Aorta (tissue), 5 donors: ENCODE results near the gene CAB39L. TPM values are rescaled to one million over a fixed set of nuclear protein-coding genes. Genes with fewer than 3 reads are reported as not detected.
A peak's percentile ranks its signal among the peaks of the same experiment; 100 is the strongest.
"Not testable (repeated sequence)": the region's sequence is repeated elsewhere in the genome, so short reads cannot be mapped to it uniquely, and the experiment has no call there.

Experiments used
- ATAC-seq: fragments of 200-7000 bp; cut with Tn5 transposase; one replicate; pipeline ENCODE4 v1.9.1; 2022; ENCODE audit warnings: moderate library complexity; ENCODE audit not compliant: low FRiP score
- DNase-seq, 2 donors: peaks; one replicate each; pipeline ENCODE4 v3.0.0-alpha.2; 2020
- H3K27ac ChIP-seq, 2 donors: one replicate each; pipeline ENCODE4 v1.5.1; 2013; ENCODE audit warnings: low read length in 2 of 2, mild to moderate bottlenecking in 2 of 2, moderate library complexity in 2 of 2, control low read depth in 1 of 2, inconsistent platforms in 1 of 2, low read depth in 1 of 2
- H3K27me3 ChIP-seq, 2 donors: one replicate each; pipeline ENCODE4 v1.6.1; 2013; ENCODE audit warnings: control low read depth in 1 of 2, low read length in 1 of 2, mild to moderate bottlenecking in 1 of 2, moderate library complexity in 1 of 2; ENCODE audit not compliant: insufficient read depth in 2 of 2, control insufficient read depth in 1 of 2
- H3K36me3 ChIP-seq, 2 donors: one replicate each; pipeline ENCODE4 v1.6.1; 2013; ENCODE audit warnings: control low read depth in 1 of 2, low read length in 1 of 2, mild to moderate bottlenecking in 1 of 2; ENCODE audit not compliant: insufficient read depth in 2 of 2, control insufficient read depth in 1 of 2
- H3K4me1 ChIP-seq, 2 donors: one replicate each; pipeline ENCODE4 v1.6.1; 2013; ENCODE audit warnings: low read length in 2 of 2, control low read depth in 1 of 2, mild to moderate bottlenecking in 1 of 2, moderate library complexity in 1 of 2; ENCODE audit not compliant: insufficient read depth in 2 of 2, control insufficient read depth in 1 of 2
- H3K4me3 ChIP-seq, 2 donors: one replicate each; pipeline ENCODE4 v1.5.1; 2013; ENCODE audit warnings: low read length in 2 of 2, control low read depth in 1 of 2, mild to moderate bottlenecking in 1 of 2
- H3K9me3 ChIP-seq: one replicate; pipeline ENCODE4 v1.6.1; 2013; ENCODE audit warnings: mild to moderate bottlenecking, low read length; ENCODE audit not compliant: control insufficient read depth
- WGBS, 2 donors: extraction: QIAGEN DNeasy Blood & Tissue Kit; methylation state at CpG; one replicate each; pipeline ENCODE4 v1.1.7; 2013; 5-methylcytosine and 5-hydroxymethylcytosine counted together
- intact Hi-C, 2 donors: fragments of 100-400 bp; cut with DNase I; formaldehyde crosslinking; loops; one replicate each; pipeline versions ENCODE4 v1.14.2 to v1.15.0; 2022
- polyA plus RNA-seq, 2 donors: library from polyadenylated mRNA; stranded (reverse); fragments of 200-250 nt; gene quantifications; one replicate each; pipeline ENCODE4 v1.2.3, GENCODE V29; 2013
- total RNA-seq, 2 donors: library from RNA; stranded (reverse); fragmentation: NEBNext Ultra II Directional; extraction: Animal tissue kit (Norgen Biotek cat#: 25700); gene quantifications; one replicate each; pipeline ENCODE4 v1.2.1, GENCODE V29; 2021
- donor health status: healthy with polysubstance abuse.
- donor health status: Bipolar disorder and iron deficiency.
- donor health status: DM: no; HTN: no; CAD: no.
- donor health status: DM: no; HTN: no; CAD: no.
- donor health status: DM: yes; HTN: yes; CAD: no.

The CAB39L gene
- total and polyA plus RNA-seq, 4 donors: 19.3 to 33.5 (median 26.4) TPM

DNA sequence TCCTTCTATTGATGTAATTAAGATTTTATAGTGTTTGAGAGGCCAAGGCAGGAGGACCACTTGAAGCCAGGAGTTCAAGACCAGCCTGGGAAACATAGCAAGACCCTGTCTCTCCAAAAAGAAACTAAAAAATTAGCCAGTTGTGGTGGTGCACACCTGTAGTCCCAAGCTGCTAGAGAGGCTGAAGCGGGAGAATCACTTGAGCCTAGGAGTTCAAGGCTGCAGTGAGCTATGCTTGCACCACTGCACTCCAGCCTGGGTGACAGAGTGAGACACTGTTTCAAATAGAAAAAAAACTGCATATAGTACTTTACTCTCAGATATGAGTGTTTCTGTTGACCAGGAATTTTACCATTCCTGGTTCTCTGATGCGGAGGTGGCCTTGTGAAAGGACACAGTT is 147.2 kb downstream of the CAB39L start:
- Histone ChIP-seq H3K4me3 (no peak overlapping the region), H3K4me1 (no peaks in the 10 kb centered on the region), H3K9me3 (no peaks in the 10 kb centered on the region), H3K27me3 (no peaks in the 10 kb centered on the region), H3K36me3 (no peaks in the 10 kb centered on the region), H3K27ac (no peak overlapping the region)
- ATAC-seq (no peak), DNase-seq (no peak)
- WGBS, 2 donors: 97 to 98% methylated on average over 2 of the region's 2 CpGs
- intact Hi-C loops: no loop called here

DNA sequence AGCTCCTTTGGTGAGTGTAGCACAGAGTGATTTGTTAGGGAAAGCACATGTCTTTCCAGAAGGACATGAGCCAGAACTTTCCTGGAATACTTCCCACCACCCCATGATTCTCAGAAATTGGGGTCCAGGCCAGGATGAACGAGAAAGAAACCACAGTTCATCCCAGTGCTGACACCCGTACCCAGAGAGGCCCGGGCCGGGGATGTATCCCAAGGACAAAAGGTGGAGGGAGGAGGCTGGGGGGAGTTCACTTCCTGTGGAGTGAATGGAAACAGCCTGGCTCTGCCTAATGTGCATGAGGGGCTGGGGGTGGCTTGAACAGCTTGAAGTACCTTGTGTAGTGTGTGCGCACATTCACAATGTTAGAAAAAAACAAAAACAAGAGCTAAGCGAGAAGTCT is 148.6 kb downstream of the CAB39L start:
- Histone ChIP-seq H3K4me3 (no peak overlapping the region), H3K9me3 (no peaks in the 10 kb centered on the region), H3K27ac (no peak overlapping the region), H3K27me3 (no peaks in the 10 kb centered on the region), H3K36me3 (no peaks in the 10 kb centered on the region), H3K4me1 (no peaks in the 10 kb centered on the region)
- DNase-seq (no peak), ATAC-seq (no peak)
- intact Hi-C loops: no loop called here
- WGBS, 2 donors: 74 to 76% methylated on average over 6 of the region's 6 CpGs

DNA sequence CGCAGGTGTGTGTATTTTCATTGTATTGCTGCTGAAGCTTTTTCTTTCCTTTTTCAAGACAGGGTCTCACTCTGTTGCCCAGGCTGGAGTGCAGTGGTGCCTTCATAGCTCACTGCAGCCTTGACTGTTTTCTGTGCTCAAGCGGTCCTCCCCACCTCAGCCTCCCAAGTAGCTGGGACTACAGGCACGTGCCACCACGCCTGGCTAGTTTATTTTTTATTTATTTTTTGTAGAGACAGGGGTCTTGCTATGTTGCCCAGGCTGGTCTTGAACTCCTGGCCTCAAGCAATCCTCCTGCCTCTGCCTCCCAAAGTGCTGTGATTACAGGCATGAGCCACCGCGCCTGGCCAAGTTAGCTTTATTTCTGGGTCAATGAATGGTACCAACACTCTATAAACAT is 149.1 kb downstream of the CAB39L start:
- H3K27me3 ChIP-seq, ATAC-seq, H3K36me3 ChIP-seq, H3K27ac ChIP-seq, H3K4me1 ChIP-seq, DNase-seq, intact Hi-C loops, H3K9me3 ChIP-seq, H3K4me3 ChIP-seq: not testable (repeated sequence)
- WGBS, 2 donors: 98% methylated on average over 6 of the region's 6 CpGs

DNA sequence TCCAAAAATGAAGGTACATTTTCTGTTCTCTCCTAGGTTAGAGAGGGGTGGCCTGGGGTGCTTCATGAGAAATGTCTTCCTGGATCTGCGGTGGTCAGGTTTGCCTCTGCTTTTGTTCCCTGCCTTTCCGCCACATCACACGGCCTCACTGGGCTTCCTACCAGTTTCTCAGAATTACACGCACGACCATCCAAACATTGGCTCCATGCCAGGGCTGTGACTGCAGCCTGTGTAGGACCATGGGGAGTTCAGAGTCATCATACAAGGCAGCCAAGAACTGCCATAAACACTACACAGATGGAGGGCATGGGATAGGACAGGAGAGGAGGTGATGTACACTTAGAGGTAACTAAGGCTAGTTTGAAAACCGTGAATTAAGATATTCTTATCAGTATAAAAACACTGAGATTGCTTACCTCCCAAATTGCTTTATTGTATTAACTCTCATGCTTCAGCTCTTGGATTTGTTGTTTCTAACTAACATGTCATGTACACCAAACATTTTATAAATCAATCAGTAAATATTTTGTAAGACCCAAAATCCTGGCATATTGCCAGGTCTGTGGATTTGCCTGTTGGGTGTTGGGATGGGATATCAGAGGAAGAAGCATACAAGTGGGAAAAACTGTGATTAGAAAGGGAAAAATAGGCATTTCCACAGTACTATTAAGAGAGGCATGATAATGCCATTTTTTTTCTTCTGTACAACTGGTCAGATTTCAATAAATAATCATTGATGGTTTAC is 150.9 kb downstream of the CAB39L start:
- DNase-seq (peak; percentile 81 to 91), ATAC-seq (peak; percentile 72)
- 4 to 7% methylated on average over 6 of the region's 6 CpGs for WGBS, 2 donors
- peak overlapping the region in 1 of 2 donors; percentile 21 for H3K27ac ChIP-seq
- no peaks in the 10 kb centered on the region for H3K4me1 ChIP-seq
- H3K4me3 ChIP-seq: no peak overlapping the region
- no peaks in the 10 kb centered on the region for H3K36me3 ChIP-seq
- intact Hi-C loops: no loop called here
- H3K27me3 ChIP-seq: no peaks in the 10 kb centered on the region
- no peaks in the 10 kb centered on the region for H3K9me3 ChIP-seq

DNA sequence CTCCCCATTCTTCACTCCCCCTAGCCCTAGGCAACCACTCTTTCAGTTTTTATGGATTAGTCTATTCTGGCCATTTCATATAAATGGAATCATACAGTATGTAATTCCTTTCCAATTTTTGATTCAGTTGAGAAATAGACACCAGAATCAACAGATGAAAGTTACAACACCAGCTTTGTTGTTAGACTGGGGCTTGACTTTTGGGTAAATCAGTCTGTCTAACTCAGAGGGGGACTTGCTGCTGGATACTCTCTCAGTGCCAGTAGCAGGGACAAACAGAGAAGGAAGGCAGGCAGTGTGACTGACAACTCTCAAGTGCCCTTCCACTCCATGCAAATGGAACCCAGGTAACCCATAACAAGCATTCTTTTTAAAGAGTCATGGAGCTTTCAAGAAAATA is 155.4 kb downstream of the CAB39L start:
- DNase-seq: no peak
- Histone ChIP-seq H3K4me3 (no peak overlapping the region), H3K27ac (no peak overlapping the region), H3K4me1 (no peaks in the 10 kb centered on the region), H3K9me3 (no peaks in the 10 kb centered on the region), H3K36me3 (no peaks in the 10 kb centered on the region), H3K27me3 (no peaks in the 10 kb centered on the region)
- ATAC-seq: no peak
- intact Hi-C loops: no loop called here

GRCh38 chr13:49287995-49288394 is 155.9 kb downstream of the CAB39L start:
- WGBS, 2 donors: 86 to 90% methylated on average over 1 of the region's 1 CpG

DNA sequence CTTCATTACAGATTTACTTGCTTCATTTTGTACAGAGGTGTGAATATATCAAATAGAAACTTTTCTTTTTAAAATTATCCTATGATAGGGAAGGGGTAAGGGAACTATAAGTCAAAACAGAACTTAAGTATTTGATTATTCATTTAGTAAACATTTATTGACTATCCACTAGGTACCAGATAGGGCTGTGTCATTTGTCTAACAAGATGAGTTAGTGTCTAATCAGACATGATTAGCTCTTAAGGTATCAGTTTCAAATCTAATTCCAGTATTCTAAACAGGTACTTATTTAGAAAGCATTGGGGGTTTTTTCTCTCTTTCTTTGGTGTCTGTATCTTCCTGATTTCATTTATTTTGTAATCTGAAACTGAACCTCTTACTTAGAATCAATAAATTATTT is 164.0 kb downstream of the CAB39L start:
- DNase-seq (no peak), ATAC-seq (no peak)
- Histone ChIP-seq H3K27me3 (no peaks in the 10 kb centered on the region), H3K36me3 (peaks cover 0 to 1% of the 10 kb centered on the region in 2 donors), H3K4me1 (no peaks in the 10 kb centered on the region), H3K27ac (no peak overlapping the region), H3K9me3 (no peaks in the 10 kb centered on the region), H3K4me3 (no peak overlapping the region)
- intact Hi-C loops: no loop called here

More at GRCh38 chr13:49287995-49288394, 155.9 kb downstream of the CAB39L start:
- no peak for DNase-seq
- Histone ChIP-seq H3K36me3 (no peaks in the 10 kb centered on the region), H3K27me3 (no peaks in the 10 kb centered on the region), H3K27ac (no peak overlapping the region), H3K4me1 (no peaks in the 10 kb centered on the region), H3K9me3 (no peaks in the 10 kb centered on the region), H3K4me3 (no peak overlapping the region)
- intact Hi-C loops: no loop called here
- ATAC-seq: no peak

DNA sequence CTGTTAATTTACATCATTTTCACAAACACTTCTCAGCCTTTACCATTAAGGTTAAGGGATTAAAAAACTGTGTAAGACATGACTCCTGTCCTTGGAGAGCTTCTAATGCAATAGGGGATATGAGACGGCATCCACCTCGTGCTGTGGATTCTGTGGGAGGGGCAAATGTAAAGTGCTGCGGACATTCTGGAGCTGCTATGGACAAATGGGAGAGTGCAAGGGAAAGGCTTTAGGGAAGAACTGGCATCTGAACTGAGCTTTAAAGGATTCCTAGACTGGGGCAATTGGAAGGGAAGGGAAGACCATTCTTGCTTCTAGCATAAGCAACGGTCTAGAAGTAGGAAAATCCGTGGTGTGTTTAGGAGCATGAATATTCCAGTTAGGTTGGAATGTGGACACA is 164.8 kb downstream of the CAB39L start:
- Histone ChIP-seq H3K27me3 (no peaks in the 10 kb centered on the region), H3K9me3 (no peaks in the 10 kb centered on the region), H3K27ac (no peak overlapping the region), H3K36me3 (peaks cover 0 to 1% of the 10 kb centered on the region in 2 donors), H3K4me3 (no peak overlapping the region), H3K4me1 (no peaks in the 10 kb centered on the region)
- no peak for DNase-seq
- 56 to 66% methylated on average over 5 of the region's 5 CpGs for WGBS, 2 donors
- no peak for ATAC-seq
- intact Hi-C loops: no loop called here

DNA sequence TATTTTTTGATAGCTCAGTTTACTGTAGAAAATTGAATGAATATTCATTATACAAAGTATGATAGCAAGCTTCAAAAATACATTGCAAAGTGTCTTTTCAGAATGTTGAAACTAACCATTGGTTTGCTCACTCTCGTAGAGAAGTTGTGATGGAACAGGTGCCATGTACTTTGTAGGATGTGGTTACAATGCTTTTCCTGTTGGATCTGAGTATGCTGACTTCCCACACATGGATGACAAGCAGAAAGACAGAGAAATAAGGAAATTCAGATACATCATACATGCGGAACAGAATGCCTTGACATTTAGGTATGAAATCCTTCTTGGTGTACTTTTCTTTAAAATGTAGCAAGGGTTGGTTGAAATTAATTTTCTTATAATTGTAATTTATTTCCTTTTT is 165.7 kb downstream of the CAB39L start:
- WGBS, 2 donors: 91 to 93% methylated on average over 2 of the region's 2 CpGs
- DNase-seq: no peak
- Histone ChIP-seq H3K4me3 (no peak overlapping the region), H3K27ac (no peak overlapping the region), H3K4me1 (no peaks in the 10 kb centered on the region), H3K9me3 (no peaks in the 10 kb centered on the region), H3K36me3 (peaks cover 0 to 1% of the 10 kb centered on the region in 2 donors), H3K27me3 (no peaks in the 10 kb centered on the region)
- no peak for ATAC-seq
- intact Hi-C loops: no loop called here
